ENCODE data around the gene LRBA. TPM values are rescaled to one million over a fixed set of nuclear protein-coding genes. Genes with fewer than 3 reads are reported as not detected.

LRBA gene
- polyA plus RNA-seq, 1 experiment: 23.4 TPM

GRCh38 chr4:150231107-150231770, 783.8 kb downstream of the LRBA start:
- no peak overlapping the region for H3K4me3 ChIP-seq (ENCODE audit: low read depth, low read length)
- no peaks in the 10 kb centered on the region for H3K9me3 ChIP-seq (ENCODE audit: control insufficient read depth, insufficient read depth, low read length)
- peak overlapping the region; percentile 60 for H3K27ac ChIP-seq (ENCODE audit: low read depth, low read length)
- POLR2A ChIA-PET: interaction anchor here (0.6 kb wide), 1 partner anchor 222 kb away, joined by 9 read pairs; no protein-coding TSS in a partner anchor
- CTCF ChIA-PET: interaction anchor here (1.0 to 2.9 kb wide), 6 partner anchors 11 to 636 kb away, joined by 3 to 25 read pairs (median 4); no protein-coding TSS in a partner anchor
- TF ChIP-seq CTCF (IDR thresholded peaks at IDR 0.05; ENCODE audit: low read depth, low read length): no peak
- no peak for DNase-seq (ENCODE audit: low read depth, low spot score)
- no peaks in the 10 kb centered on the region for H3K27me3 ChIP-seq (ENCODE audit: control insufficient read depth, insufficient read depth, low read length)

GRCh38 chr4:150230561-150230960, 784.5 kb downstream of the LRBA start:
- no peak for TF ChIP-seq CTCF (IDR thresholded peaks at IDR 0.05; ENCODE audit: low read depth, low read length)
- ChIA-PET POLR2A (no interaction called here), CTCF (interaction anchor here (1.0 to 2.9 kb wide), 6 partner anchors 12 to 636 kb away, joined by 3 to 25 read pairs (median 4); no protein-coding TSS in a partner anchor)
- Histone ChIP-seq H3K27ac (ENCODE audit: low read depth, low read length) (peak overlapping the region; percentile 60), H3K4me3 (ENCODE audit: low read depth, low read length) (no peak overlapping the region), H3K27me3 (ENCODE audit: control insufficient read depth, insufficient read depth, low read length) (no peaks in the 10 kb centered on the region), H3K9me3 (ENCODE audit: control insufficient read depth, insufficient read depth, low read length) (no peaks in the 10 kb centered on the region)
- DNase-seq (ENCODE audit: low read depth, low spot score): no peak

GRCh38 chr4:150229520-150229919, 785.6 kb downstream of the LRBA start:
- TF ChIP-seq CTCF (IDR thresholded peaks at IDR 0.05; ENCODE audit: low read depth, low read length): no peak
- CTCF ChIA-PET: interaction anchor here (0.5 kb wide), 1 partner anchor 132 kb away, joined by 3 read pairs; no protein-coding TSS in a partner anchor
- Histone ChIP-seq H3K4me3 (ENCODE audit: low read depth, low read length) (no peak overlapping the region), H3K27ac (ENCODE audit: low read depth, low read length) (peak overlapping the region; percentile 59), H3K9me3 (ENCODE audit: control insufficient read depth, insufficient read depth, low read length) (no peaks in the 10 kb centered on the region), H3K27me3 (ENCODE audit: control insufficient read depth, insufficient read depth, low read length) (no peaks in the 10 kb centered on the region)
- POLR2A ChIA-PET: interaction anchor here (0.7 kb wide), 1 partner anchor 18 kb away, joined by 4 read pairs; no protein-coding TSS in a partner anchor
- no peak for DNase-seq (ENCODE audit: low read depth, low spot score)

GRCh38 chr4:150224896-150225591, 790.0 kb downstream of the LRBA start:
- DNase-seq (ENCODE audit: low read depth, low spot score): peak; percentile 92
- H3K27me3 ChIP-seq (ENCODE audit: control insufficient read depth, insufficient read depth, low read length): no peaks in the 10 kb centered on the region
- H3K4me3 ChIP-seq (ENCODE audit: low read depth, low read length): no peak overlapping the region; the same call in 1 of the 2 replicates
- ChIA-PET CTCF (interaction anchor here (1.5 kb wide), 1 partner anchor 17 kb away, joined by 9 read pairs; no protein-coding TSS in a partner anchor), POLR2A (interaction anchor here (0.7 to 1.5 kb wide), 8 partner anchors 11 to 147 kb away, joined by 3 to 7 read pairs (median 3); no protein-coding TSS in a partner anchor)
- TF ChIP-seq CTCF (IDR thresholded peaks at IDR 0.05; ENCODE audit: low read depth, low read length): no peak
- H3K9me3 ChIP-seq (ENCODE audit: control insufficient read depth, insufficient read depth, low read length): no peaks in the 10 kb centered on the region
- H3K27ac ChIP-seq (ENCODE audit: low read depth, low read length): peak overlapping the region; percentile 82

Measured in AG04450 (cell line).